HG03108 (cell line): Measurements from ENCODE around the gene FDPS.

Source experiments
- ATAC-seq: cut with Tn5 transposase; IDR thresholded peaks from one replicate; pipeline ENCODE4 v1.9.1; 2021; ENCODE audit warnings: moderate library complexity; ENCODE audit not compliant: unreplicated experiment

The FDPS gene

DNA sequence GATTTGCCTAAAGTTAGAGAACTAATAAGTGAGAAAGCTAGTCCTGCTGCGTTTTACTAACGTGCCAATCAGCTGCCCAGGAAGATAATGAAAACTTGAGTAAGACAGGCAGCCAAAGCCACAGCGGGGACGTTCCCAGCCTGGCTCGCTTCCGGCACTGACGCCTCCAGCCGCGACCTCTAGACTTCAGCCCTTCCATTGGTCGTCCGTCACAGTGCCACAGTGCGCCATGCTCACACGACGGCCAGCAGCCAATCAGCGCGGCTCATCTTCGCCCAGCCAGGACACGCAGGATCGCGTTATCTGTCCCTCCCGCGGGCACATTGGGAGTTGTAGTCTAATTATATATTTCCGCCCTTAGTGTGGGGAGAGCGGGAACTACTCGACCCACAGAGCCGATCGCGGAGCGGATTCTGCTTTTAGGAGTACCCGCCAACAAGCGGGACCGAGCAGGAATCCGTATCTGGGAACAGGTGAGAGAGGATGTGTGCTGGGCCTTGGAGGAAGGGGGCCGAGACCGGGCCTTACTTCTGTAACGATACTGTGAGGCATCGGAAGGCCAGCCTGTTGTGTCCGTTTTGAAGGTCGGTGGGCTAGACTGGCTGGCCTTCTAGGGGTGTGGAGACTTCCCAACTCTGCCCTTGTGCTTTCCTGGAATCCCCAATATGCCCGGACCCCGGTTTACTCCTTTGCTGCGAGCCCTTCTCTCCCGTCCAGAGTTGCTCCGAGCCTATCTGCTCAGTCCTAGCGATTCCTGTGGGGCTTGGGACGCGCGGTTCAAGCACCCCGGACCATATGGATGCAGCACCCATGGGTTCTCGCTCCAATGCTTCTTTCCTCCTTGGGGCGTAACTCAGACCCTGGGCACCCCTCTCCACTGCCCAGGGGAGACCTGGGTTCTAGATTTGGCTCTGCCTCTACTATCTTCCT is at the start of gene FDPS:
Gene FDPS (plus strand): TSS at position 374 of the 930 bp plus-strand sequence. CDS start 924 bp downstream, outside the sequence.
- peak; percentile 94 for ATAC-seq

GRCh38 chr1:155260276-155260675 is 48.4 kb upstream of the FDPS start:
- no peak for ATAC-seq

DNA sequence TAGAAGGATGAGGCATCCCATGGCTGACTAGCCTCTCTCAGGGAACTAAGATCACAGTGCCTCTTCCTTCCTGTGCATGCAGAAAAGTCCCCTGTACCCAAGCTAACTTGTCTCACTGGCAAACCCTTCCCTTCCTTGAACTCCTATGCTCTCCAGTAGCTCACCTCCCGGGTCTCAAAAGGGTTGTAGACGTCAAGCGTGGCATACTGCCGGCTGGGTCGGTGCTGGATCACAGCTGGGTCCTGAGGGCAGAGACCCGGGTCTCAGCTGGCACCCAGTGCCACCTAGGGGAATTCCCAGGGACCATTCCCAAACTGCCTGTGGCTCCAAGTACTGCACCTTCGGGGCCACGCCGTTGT is 47.2 kb upstream of the FDPS start:
- ATAC-seq = peak; percentile 8

- peak; percentile 92 for ATAC-seq
Observed at GRCh38 chr1:155261852-155262673, 46.6 kb upstream of the FDPS start, which contains the start of gene SCAMP3. Gene SCAMP3 (minus strand): TSS chr1:155262360. CDS start chr1:155262151, 209 bp downstream.

- no peak for ATAC-seq
Observed at GRCh38 chr1:155263067-155263466, 45.6 kb upstream of the FDPS start.

- ATAC-seq = no peak
Observed at GRCh38 chr1:155266553-155266952, 42.1 kb upstream of the FDPS start.

DNA sequence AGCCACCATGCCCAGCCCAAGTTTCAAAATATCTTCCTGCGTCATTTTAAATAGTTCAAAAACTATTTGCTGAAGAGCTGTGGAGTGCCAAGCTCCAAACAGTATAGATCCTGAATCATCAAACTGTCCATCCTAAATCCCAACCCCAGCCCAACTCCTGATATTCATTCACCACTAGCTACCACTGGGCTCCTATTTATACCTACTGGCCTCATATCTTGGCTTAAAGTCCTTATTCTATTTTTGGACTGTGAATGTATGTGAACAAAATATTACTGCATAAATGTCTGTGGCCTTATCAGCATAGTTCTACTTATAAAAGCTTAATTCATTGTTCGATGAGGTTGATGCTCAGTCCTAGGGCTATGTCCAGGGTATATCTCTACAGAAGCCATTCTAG is 41.3 kb upstream of the FDPS start:
- ATAC-seq = no peak

GRCh38 chr1:155268630-155269029 is 40.0 kb upstream of the FDPS start:
- no peak for ATAC-seq

DNA sequence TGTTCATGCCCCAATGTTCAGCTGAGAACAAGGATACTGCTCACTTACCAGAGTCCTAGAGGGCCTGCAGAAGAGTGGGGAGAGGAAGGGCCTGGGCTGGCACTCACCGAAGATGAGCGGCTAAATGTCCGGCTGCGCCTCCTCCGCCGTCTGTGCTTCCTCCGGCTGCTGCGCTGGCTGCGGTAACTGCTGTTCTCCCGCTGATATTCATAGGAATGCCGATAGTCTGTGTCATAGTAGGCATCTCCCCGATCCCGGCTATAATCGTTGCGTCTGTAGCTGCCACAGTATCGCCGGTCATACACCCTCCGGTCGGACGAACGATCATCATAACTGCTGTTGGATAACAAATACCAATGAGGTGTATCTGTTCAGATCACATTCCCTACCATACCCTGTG is 39.3 kb upstream of the FDPS start:
- ATAC-seq = no peak

GRCh38 chr1:155272466-155273342 is 36.0 kb upstream of the FDPS start:
- ATAC-seq = peak; percentile 19

- peak; percentile 77 for ATAC-seq
Observed at GRCh38 chr1:155273343-155274245, 35.1 kb upstream of the FDPS start, which contains the start of gene CLK2. Gene CLK2 (minus strand): TSS chr1:155273504. CDS start chr1:155270977, 2,527 bp downstream.

DNA sequence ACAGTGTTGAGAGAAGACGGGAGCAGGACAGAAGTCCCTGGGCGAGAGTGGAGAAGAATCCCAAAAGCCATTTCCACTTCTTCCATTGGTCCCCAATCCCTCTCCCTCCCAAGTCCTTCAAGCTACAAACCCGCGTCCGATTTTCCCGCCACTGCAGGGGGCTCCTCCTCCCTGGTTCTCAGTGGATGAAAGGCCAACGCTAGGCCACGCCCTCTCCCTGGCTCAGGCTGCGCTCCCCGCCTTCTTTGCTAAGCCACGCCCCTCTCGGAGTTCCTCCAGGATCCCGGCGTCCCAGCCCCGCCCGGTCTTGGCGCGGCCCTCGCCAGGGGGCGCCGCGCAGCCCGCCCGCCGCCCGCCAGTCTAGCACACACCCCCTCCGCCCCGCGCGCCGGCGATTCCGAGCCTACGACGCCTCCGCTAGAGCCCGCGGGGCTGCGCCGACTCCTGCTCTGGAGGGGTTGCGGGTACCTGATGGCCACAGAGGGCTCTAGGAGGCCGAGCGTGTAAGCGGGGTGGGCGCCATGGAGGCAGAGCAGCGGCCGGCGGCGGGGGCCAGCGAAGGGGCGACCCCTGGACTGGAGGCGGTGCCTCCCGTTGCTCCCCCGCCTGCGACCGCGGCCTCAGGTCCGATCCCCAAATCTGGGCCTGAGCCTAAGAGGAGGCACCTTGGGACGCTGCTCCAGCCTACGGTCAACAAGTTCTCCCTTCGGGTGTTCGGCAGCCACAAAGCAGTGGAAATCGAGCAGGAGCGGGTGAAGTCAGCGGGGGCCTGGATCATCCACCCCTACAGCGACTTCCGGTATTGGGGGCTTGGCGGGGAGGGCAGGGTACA is 31.4 kb upstream of the FDPS start, which contains the start of gene HCN3:
Gene HCN3 (plus strand): TSS at position 394 of the 832 bp plus-strand sequence. CDS start 128 bp downstream, at position 522.
- ATAC-seq = peak; percentile 56

DNA sequence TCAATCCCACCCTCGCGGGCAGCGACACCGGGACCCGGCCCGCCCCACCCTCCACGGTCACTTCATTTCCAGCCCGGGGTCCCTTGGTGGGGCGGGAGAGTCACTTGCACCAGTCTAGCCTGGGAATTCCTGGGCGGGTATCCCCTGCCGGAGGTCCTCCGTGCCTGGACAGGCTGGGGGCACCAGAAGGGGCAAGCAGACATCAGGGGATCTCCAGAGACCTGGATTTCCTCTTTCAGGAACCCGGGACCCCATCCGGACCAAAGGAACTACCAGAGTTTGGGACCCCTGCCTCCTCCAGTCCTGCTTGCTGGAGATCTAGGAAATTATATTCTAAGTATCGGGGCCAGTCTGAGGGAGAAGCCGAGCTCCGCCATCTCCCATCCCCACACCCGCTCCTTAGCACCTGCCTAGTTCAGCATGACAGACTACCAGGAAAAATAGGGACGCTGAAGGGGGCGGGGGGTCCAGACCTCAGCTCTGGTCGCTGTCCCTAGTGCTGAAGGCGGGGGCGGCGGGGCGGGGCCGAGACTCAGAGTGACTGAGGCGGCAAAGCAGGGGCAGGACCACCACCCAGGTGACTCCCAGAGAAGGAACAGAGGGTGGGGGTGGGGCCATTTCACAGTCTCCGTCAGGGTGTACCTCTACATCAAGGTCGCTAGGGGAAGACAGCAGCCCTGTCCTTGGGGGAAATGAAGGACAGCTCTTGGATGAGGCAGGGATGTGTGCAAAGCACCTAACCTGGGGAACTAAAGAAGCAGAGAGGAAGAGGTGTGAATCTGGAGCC is 30.6 kb upstream of the FDPS start:
- no peak for ATAC-seq

- no peak for ATAC-seq
Observed at GRCh38 chr1:155278689-155279160, 29.9 kb upstream of the FDPS start.

DNA sequence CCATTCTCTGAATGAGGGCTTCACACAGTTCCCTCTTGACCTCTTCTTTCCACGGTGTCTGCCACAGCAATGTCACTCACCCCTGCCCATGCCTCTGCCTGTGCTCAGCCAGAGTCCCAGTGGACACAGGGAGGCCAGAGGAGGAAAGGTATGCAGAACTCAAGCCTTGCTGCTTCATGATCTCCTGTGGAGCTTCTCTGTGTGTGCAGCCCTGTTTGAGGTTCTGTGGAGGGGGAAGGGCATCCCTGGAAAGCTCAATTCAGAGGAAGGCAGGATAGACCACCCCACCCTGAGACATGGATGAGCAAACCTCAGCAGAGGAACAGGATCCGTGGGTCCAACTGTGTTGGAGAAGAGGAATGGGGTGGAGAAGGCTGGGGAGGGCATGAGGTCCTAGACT is 29.4 kb upstream of the FDPS start:
- no peak for ATAC-seq

DNA sequence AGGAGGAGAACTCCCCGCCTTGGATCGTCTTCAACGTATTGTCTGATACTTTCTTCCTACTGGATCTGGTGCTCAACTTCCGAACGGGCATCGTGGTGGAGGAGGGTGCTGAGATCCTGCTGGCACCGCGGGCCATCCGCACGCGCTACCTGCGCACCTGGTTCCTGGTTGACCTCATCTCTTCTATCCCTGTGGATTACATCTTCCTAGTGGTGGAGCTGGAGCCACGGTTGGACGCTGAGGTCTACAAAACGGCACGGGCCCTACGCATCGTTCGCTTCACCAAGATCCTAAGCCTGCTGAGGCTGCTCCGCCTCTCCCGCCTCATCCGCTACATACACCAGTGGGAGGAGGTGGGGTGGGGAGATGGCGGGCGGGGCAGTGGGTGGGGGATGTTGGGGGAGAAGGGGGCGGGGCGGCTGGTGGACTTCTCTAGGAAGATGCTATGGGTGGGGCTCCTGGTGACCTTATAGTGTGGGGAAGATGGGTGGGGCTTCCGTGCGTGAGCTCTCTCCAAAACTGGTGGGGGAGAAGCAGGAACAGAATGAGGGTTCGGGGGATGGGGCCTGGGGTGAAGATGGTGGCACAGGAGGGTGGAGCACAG is 26.1 kb upstream of the FDPS start:
- no peak for ATAC-seq

- ATAC-seq = no peak
Observed at GRCh38 chr1:155284476-155284875, 24.2 kb upstream of the FDPS start.
